HS-5 (cell line): ENCODE data around the gene CCNYL1.
"Not testable (repeated sequence)": the region's sequence is repeated elsewhere in the genome, so short reads cannot be mapped to it uniquely, and the experiment has no call there.

Experiments used
- DNase-seq: peaks from one replicate; pipeline ENCODE4 v3.0.0-alpha.2; 2012; ENCODE audit warnings: low read depth

Gene CCNYL1

DNA sequence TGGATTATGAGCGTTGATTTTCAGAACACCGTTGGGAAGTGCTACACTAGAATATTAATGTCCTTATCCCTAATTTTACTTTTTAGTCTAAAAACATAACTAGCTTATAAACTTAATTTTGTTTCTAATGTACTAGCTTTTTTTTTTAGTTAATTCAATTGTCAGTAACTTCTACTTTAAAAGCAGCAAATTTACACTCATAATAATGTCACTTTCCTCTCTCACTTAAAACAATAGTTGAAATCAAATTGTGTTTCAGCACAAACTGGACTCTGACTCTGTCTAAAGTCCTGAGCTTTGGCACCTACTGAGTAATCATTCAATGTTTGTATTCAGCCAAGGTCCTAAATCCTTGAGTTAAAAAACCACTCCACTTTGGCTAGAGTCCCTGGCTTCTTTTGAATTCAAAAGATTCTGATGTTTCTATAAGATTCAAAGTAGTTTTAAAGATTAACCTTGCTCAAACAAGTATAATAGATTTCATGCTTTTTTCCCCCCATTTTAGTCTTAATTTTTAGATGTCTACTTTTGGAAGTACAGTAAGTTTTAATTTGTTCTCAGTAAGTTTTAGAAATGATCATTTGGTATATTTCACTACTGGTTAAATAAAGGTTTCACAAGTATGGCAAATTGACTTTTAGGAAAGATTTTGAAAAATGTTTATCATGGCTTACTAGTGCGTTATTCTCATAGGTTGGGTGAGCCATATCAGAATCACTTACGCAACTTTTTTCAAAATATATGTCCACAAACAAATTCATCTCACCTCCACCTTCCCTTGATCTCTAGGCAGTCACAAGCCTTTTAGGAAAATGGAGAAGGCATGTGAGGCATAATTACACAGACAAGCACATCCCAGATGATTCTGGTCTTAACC, 23.4 kb downstream of the CCNYL1 start:
- no peak for DNase-seq

DNA sequence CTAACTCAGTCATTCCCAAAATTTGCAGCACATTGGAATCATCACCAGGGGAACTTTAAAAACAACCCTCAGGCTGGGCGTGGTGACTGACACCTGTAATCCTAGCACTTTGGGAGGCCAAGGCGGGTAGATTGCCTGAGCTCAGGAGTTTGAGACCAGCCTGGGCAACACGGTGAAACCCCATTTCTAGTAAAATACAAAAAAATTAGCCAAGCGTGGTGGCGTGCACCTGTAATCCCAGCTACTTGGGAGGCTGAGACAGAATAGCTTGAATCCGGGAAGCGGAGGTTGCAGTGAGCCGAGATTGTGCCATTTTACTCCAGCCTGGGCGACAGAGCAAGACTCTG, 24.0 kb downstream of the CCNYL1 start:
- DNase-seq, result not testable (repeated sequence)

DNA sequence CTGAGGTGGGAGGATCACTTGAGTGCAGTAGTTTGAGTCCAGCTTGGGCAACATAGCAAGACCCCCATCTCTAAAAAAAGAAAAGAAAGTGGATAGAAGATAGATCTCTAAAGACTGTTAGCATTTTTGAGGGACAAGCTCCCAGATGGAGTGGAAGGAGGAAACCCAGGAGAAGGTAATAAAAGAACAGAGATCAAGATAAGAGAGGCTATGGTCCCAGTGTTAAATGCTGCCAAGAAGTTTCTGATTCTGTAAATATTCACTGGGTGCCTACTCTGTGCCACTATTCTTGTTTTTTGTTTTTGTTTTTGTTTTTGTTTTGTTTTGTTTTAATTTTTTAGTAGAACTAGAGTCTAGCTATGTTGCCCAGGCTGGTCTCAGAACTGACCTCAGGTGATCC, 32.1 kb downstream of the CCNYL1 start:
- no peak for DNase-seq

DNA sequence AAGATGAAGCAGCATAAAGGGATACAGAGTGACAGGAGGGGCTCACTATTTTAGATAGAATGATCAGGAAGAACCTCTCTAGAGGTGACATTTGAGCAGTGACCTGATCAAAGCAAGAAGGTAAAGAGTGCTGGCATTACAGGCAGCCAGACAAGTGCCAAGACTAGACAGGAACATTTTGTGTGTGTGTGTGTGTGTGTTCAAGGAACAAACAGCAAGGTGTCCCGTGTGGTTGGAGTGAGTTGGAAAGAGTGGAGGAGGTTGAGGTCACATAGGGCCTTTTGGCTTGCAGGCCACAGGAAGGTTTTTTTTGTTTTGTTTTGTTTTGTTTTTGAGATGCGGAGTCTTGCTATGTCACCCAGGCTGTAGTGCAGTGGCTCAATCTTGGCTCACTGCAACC, 32.6 kb downstream of the CCNYL1 start:
- no peak for DNase-seq

DNA sequence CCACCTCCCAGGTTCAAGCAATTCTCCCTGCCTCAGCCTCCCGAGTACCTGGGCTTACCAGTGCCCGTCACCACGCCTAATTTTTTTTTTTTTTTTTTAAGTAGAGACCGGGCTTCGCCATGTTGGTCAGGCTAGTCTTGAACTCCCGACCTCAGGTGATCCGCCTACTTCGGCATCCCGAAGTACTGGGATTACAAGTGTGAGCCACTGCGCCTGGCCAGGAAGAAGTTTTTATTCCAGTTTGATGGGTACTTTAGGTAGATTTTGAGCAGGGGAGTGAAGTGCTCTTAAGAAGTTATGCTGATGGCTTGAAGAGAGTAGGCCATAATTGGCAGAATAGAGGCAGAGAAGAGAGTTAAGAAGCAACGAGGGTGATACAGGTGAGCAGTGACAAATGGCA, 33.0 kb downstream of the CCNYL1 start:
- no peak for DNase-seq

DNA sequence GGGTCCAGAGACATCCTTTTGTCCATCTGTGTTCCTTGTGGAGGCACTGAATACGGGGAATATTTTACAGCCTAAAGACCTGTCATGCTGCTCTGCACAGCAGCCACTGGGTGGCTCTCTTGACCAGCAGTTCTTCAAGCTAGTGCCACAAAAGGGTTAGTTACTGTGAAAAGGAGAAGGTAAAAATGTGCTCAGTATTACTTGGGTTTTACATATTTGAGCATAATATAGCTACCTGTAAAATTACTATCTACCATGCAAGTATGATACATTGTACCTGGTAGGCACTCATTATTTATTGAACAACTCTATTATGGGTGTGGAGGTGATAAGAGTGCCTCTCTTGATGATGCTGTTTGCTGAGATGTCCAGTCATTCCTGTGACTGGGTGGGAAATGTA, 34.7 kb downstream of the CCNYL1 start:
- no peak for DNase-seq

DNA sequence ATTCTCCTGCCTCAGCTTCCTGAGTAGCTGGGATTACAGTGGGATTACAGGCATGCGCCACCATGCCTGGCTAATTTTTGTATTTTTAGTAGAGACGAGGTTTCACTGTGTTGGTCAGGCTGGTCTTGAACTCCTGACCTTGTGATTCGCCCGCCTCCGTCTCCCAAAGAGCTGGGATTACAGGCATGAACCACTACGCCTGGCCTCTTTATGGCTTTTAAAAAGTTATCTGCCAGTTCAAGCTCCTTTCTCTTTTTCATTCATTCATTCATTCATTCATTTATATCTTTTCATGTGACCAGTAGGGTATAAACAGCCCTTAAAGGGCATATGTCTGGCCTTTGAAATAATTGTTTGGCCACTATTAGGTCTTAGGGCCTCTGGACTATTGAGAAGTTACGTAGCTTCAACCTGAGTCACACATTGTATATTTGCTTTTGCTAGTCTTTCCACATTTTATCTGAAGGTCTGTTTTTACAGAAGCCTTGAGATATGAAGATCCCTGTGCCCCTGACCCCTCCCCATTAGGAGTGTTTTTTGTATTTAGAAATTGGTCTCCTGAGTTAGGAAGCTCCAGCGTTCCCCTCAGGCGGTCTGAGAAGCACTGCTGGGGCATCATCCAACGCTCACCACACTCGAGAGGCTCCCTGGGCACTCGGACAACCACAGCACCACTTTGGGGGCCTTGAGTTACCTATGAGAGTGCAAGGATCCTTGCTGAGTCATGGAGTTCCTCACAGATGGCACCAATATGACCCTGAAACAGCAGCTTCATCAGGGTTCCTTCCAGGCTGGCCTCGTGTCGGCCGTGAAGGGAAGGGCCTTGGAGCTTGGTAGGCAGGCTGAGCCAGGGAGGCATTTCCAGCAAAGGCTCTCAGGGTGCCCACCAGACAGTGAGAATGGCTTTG, 36.5 kb downstream of the CCNYL1 start:
- no peak for DNase-seq

DNA sequence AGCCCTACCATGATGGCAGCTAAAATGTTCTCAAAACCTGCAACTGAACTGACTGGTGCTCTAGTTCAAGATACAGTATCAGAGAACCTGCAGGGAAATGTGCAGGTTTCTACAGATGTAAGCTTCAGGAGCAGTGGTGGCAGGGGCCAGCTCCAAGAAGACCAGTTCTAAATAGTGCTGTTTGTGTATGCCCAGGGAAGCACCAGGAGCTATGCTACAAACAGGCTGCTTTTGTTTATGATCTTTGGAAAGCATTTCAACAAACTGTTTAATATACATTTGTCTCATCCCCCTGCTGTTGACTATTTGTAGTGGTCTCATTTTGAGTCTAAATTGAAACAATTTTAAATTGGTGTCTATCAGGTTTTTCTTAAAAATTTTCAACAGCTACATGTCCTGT, 37.6 kb downstream of the CCNYL1 start:
- DNase-seq, result no peak

DNA sequence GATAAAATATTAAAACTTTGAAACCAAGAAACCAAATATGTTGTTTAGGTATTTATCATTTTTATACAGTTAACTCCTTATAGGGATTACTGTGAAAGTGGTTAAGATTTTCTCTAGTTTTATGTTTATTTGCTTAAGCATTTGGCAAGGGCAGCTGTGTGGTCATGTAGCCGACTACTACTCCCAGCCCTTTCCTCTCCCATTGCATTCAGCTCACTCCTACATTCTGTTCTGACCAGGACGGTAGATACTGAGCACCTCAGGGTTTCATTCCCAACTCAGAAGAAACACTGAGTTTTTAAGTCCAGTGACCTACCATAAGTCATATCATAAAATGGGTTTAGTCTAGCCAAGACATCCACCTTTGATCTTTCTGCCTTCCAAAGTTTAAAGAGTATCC, 38.4 kb downstream of the CCNYL1 start:
- no peak for DNase-seq

DNA sequence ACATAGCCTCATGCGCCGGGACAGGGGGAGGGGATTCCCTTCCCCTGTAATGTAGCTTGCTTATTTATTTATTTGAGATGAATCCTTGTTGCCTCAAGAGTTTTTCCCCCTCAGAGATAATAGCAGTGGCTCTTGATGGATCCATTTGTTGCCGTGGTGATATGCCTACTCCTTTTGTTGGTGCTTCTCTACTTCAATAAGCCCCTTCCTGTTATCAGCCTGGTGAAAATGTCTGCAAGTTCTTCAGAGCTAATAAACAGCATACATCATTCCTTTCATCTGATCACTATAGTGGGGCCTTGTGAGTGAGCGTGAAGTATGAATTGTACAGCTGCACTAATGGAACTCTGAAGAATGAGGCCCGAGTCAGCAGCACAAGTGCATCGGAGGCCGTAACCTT, 38.9 kb downstream of the CCNYL1 start:
- no peak for DNase-seq

DNA sequence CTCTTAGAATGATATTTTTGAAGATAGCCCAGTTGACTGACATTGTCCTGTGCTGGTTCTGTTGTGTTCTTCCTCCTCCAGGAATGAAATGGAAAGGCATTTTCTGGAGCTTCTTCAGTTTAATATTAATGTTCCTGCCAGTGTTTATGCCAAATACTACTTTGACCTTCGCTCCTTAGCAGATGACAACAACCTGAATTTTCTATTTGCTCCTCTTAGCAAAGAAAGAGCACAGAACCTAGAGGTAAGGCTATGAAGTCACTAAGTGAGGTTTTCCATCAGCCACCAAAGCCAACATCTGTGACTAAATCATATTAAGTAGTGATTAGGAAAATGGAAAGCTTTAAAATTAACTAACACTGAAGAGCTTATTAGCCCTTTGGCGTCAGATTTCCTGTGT, 39.4 kb downstream of the CCNYL1 start:
- no peak for DNase-seq

DNA sequence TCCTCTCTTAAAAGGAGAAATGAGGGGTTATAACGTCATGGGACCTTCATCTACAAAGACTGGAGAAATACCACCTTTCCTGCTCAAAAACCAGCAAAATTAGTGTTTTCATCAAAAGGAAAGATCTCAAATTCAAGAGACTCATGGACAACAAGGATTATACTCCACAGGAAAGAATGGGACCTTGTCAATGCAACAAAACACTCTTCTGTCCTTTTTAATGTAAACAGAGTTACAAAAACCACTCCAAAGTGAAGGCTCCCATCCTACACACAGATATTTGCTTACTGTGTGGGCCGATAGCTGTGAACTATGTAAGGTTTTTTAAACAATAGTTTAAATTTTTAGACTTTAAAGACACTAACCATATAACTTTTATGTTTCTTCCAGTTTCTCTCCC, 42.2 kb downstream of the CCNYL1 start:
- DNase-seq, result not testable (repeated sequence)

DNA sequence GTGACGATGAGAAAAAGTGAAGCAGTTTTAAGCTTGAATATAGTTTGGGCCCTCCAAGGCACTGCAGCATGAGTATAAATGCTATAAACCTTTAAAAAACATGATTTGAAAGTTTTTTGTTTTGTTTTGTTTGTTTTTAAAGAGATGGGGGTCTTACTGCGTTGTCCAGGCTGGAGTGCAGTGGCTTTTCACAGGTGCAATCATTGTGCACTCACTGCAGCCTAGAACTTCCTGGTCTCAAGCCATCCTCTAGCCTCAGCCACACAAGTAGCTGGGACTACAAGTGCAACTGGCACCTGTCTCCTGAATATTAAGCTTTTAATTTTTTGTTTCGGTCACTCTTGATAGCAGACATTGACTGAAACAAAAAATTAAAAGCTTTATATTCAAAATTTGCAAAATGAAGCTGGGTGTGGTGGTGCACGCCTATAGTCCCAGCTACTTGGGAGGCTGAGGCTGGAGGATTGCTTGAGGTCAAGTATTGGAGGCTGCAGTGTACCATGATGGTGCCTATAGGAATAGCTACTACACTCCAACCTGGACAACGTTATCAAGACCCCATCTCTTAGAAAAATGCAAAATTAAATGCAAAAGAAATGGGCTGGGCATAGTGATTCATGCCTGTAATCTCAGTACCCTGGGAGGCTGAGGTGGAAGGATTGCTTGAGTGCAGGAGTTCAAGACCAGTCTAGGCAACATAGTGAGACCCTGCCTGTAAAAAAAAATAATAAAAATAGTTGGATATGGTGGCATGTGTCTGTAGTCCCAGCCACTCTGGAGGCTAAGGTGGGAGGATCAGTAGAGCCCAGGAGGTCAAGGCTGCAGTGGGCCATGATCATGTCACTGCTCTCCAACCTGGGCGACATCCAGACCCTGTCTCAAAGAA, 43.3 kb downstream of the CCNYL1 start:
- no peak for DNase-seq

DNA sequence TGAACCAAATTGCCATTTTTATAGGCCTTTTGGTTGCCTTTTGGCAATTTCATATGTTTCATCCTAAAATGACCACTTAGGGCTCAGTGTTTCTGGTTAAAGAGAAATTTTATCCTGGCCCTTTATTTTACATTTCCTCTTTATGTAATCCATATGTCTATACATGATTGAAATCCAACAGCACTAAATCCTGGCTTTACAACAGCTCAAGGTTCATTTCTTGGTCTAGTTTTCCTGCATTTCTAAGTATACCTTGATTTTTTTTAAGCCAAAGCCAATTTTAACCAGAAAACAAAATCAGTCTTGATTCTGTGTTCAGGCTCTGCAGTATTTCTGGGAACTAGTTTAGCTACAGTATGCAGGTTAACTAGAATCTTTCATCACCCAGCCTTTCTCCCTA, 46.6 kb downstream of the CCNYL1 start:
- DNase-seq, result no peak

DNA sequence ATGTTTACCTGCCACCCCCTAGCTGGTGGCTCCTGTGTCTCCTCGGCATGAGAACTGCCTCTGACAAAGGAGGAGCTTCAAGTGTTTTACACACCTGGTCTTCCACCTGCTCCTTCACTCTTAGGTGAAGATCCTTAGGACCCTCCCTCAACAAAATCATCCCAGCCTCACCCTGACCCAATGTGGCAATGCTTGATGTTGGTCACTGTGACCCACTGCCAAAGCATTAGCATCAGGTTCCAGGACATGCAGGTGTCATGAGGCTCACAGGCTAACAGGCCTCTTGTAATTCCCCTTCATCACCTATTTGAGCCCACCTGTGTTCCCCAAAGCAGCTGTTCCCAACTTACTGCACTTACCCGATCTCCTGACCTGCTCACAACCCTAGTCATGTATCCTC, 48.5 kb downstream of the CCNYL1 start:
- DNase-seq, result no peak

DNA sequence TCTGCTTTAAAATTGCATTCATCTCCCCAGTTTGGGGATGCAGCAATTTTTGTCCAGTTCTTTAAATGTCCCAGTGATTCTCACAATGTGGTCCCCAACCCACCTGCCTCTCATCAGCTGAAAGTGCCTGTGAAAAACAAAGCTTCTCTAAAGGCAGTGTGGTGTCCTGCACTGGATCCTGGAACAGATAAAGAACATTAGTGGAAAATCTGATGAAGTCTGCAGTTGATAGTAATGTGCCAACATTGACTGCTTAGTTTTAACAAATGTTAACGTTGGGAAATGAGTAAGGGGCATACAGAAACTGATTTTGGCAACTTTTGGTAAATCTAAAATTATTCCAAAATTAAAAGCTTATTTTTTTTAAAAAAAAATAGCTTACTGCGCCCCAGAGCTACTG, 49.0 kb downstream of the CCNYL1 start:
- DNase-seq, result no peak

DNA sequence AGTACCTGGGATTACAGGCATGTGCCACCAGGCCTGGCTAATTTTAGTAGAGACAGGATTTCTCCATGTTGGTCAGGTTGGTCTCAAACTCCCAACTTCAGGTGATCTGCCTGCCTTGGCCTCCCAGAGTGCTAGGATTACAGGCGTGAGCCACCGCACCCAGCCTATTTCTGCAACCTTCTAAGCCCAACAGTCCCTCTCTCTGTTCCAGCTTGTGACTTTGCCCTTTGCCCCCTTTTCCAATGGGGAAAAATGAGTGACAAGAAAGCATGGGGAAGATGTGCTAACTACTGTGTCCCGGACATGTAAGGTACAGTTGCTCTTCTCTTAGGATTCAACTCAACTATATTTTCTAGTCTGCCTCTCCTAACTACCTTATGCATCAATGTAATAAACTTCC, 50.0 kb downstream of the CCNYL1 start:
- not testable (repeated sequence) for DNase-seq

DNA sequence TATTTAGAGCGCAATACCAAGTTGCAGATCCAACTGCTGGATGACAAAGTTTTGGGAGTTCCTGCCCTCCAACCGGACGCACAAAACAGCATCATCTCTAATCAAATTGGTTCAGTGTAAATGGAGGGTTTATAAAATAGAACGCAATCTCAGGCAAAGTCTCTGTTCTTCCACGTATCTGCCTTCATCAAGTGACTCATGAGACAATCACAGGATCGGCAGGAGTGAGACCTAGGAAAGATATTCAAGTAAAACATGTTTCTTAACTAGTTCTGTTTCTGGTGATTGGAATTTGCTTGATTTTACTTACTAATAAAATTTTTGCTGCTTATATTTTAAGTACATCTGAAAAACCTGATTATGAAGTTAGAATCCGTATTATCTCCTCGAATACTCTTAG, 50.7 kb downstream of the CCNYL1 start:
- no peak for DNase-seq

DNA sequence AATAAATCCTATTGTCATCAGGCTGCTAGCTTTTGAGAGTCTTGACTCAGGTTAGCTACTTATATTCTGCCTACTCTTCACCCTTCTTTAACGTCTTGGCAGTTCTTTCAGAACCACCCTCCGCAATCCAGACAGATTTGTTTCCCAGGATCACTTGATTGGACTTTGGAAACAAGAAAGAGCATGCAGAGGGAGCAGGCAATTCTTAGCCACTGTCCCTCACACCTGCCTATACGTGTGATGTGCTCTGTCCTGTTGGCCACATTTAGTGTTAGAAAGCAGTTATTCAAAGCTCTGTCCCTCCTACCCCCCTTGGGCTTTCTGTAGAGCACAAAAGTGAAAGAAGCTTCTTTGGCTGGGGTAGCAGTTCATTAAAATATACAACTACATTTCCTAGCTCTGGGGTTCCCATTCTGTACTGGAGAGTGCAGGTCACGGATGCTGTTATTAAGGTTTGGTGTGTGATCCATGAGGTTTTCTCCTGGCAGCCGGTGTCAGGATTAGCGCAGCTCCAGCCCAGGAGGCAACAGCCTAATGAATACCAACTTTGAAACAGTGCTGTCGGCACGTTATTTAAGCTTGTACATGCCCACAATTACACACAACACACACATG, 52.0 kb downstream of the CCNYL1 start:
- no peak for DNase-seq

DNA sequence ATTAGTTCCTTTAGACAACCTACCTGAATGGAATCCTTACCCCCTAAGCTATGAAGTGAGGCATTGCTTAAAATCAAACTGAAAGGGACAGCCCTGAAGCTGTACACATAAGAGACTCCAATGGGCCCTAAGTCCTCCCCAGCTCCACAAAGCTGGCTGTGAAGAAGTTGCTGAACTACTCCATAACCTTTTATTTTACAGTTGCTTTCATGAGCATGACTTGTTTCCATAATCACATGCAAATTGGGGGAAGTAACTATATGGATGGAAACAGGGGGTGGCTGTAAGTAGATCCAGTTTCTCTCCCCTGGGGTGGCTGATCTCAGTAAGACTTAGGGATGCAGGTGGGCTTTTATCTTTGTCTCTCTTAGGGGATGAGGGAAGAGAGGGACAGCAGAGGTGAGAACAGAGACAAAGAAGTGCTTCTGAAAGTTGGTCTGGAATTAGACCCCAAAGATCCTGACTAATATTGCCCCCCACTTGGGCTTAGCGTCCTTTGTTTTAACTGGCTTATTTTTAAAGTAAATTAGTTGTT, 52.7 kb downstream of the CCNYL1 start:
- DNase-seq, result no peak

DNA sequence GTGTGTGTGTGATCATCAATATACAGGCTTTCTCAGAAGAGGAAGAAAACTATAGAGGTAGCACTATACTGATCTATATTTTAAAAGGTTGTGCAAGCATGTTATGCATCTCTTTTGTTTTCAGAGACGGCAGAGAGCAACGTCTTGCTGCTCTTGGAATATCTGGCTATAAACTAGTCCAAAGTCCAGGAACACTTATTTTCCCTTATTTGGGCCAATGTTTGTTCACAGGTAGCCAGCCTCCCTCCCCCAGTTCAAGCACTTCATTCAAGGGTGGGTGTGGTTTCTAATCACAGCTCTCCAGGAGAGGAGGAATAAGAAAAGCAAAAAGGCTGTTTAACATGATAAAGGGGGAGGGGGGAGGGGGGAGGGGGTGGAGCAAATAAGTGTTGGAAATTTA, 54.1 kb downstream of the CCNYL1 start:
- no peak for DNase-seq
